ENCODE data around the gene FRMPD1. TPM values are rescaled to one million over a fixed set of nuclear protein-coding genes. Genes with fewer than 3 reads are reported as not detected.
A peak's percentile ranks its signal among the peaks of the same experiment; 100 is the strongest.

The FRMPD1 gene
- total and polyA plus RNA-seq, 2 experiments from 2014 or later: not detected

GRCh38 chr9:37682951-37683350 is 32.2 kb downstream of the FRMPD1 start:
- no peak overlapping the region for H3K4me2 ChIP-seq (ENCODE audit: unreplicated experiment)
- no peaks in the 10 kb centered on the region for H3K79me2 ChIP-seq (ENCODE audit: insufficient read depth)
- peaks cover 45% of the 10 kb centered on the region for H3K27me3 ChIP-seq (replicated peaks; ENCODE audit: insufficient read depth)
- 18 to 34% methylated on average over 3 of the region's 3 CpGs for WGBS, 2 experiments (ENCODE audit: low coverage in 1 of 2, low lambda C conversion rate in 2 of 2, missing lambda C conversion rate in 2 of 2)
- H3K36me3 ChIP-seq (ENCODE audit: low read depth): no peaks in the 10 kb centered on the region
- H3K9me3 ChIP-seq (ENCODE audit: low read depth): no peaks in the 10 kb centered on the region
- no peaks in the 10 kb centered on the region for H4K20me1 ChIP-seq (ENCODE audit: insufficient read depth)
- no peak overlapping the region for H3K9ac ChIP-seq
- H3F3A ChIP-seq (ENCODE audit: insufficient read depth): no peaks in the 10 kb centered on the region
- no peaks in the 10 kb centered on the region for H3K9me2 ChIP-seq (ENCODE audit: insufficient read depth)
- in situ Hi-C loops (cut with MboI): no loop called here
- no peak for TF ChIP-seq EZH2 (IDR thresholded peaks at IDR 0.05; ENCODE audit: insufficient read depth, poor library complexity, severe bottlenecking)
- TF ChIP-seq EZH2phosphoT487 (IDR thresholded peaks at IDR 0.05; ENCODE audit: insufficient read depth, low read depth): no peak
- no peak overlapping the region for H3K4me3 ChIP-seq
- no peak for DNase-seq
- no peak overlapping the region for H2AFZ ChIP-seq
- no peak overlapping the region for H3K27ac ChIP-seq
- no peaks in the 10 kb centered on the region for H3K4me1 ChIP-seq (ENCODE audit: insufficient read depth)

- H3K27ac ChIP-seq: no peak overlapping the region
- no peak overlapping the region for H2AFZ ChIP-seq
- H3K4me2 ChIP-seq (ENCODE audit: unreplicated experiment): no peak overlapping the region
- in situ Hi-C loops (cut with MboI): no loop called here
- no peaks in the 10 kb centered on the region for H3K36me3 ChIP-seq (ENCODE audit: low read depth)
- H3K27me3 ChIP-seq (replicated peaks; ENCODE audit: insufficient read depth): peaks cover 50% of the 10 kb centered on the region
- DNase-seq: no peak
- no peaks in the 10 kb centered on the region for H3F3A ChIP-seq (ENCODE audit: insufficient read depth)
- no peaks in the 10 kb centered on the region for H3K9me2 ChIP-seq (ENCODE audit: insufficient read depth)
- no peak for TF ChIP-seq EZH2 (IDR thresholded peaks at IDR 0.05; ENCODE audit: insufficient read depth, poor library complexity, severe bottlenecking)
- TF ChIP-seq EZH2phosphoT487 (IDR thresholded peaks at IDR 0.05; ENCODE audit: insufficient read depth, low read depth): no peak
- H4K20me1 ChIP-seq (ENCODE audit: insufficient read depth): no peaks in the 10 kb centered on the region
- 59 to 68% methylated on average over 10 of the region's 10 CpGs for WGBS, 2 experiments (ENCODE audit: low coverage in 1 of 2, low lambda C conversion rate in 2 of 2, missing lambda C conversion rate in 2 of 2)
- no peaks in the 10 kb centered on the region for H3K79me2 ChIP-seq (ENCODE audit: insufficient read depth)
- H3K9ac ChIP-seq: no peak overlapping the region
- H3K4me3 ChIP-seq: no peak overlapping the region
- no peaks in the 10 kb centered on the region for H3K4me1 ChIP-seq (ENCODE audit: insufficient read depth)
- no peaks in the 10 kb centered on the region for H3K9me3 ChIP-seq (ENCODE audit: low read depth)
Measured at GRCh38 chr9:37683531-37684371, 33.0 kb downstream of the FRMPD1 start.

GRCh38 chr9:37692622-37693221 is 42.0 kb downstream of the FRMPD1 start:
- Histone ChIP-seq H3F3A (ENCODE audit: insufficient read depth) (no peaks in the 10 kb centered on the region), H3K79me2 (ENCODE audit: insufficient read depth) (no peaks in the 10 kb centered on the region), H3K27me3 (replicated peaks; ENCODE audit: insufficient read depth) (peaks cover 93% of the 10 kb centered on the region), H3K9me3 (ENCODE audit: low read depth) (no peaks in the 10 kb centered on the region), H4K20me1 (ENCODE audit: insufficient read depth) (no peaks in the 10 kb centered on the region), H3K4me2 (ENCODE audit: unreplicated experiment) (no peak overlapping the region), H3K4me3 (no peak overlapping the region), H3K4me1 (ENCODE audit: insufficient read depth) (no peaks in the 10 kb centered on the region), H3K36me3 (ENCODE audit: low read depth) (no peaks in the 10 kb centered on the region), H2AFZ (no peak overlapping the region), H3K9ac (no peak overlapping the region), H3K27ac (no peak overlapping the region), H3K9me2 (ENCODE audit: insufficient read depth) (no peaks in the 10 kb centered on the region)
- DNase-seq: no peak
- TF ChIP-seq EZH2 (IDR thresholded peaks at IDR 0.05; ENCODE audit: insufficient read depth, poor library complexity, severe bottlenecking): no peak
- no peak for TF ChIP-seq EZH2phosphoT487 (IDR thresholded peaks at IDR 0.05; ENCODE audit: insufficient read depth, low read depth)
- WGBS, 2 experiments (ENCODE audit: low coverage in 1 of 2, low lambda C conversion rate in 2 of 2, missing lambda C conversion rate in 2 of 2): 25 to 28% methylated on average over 11 of the region's 11 CpGs
- in situ Hi-C loops (cut with MboI): no loop called here

GRCh38 chr9:37693260-37693659 is 42.5 kb downstream of the FRMPD1 start:
- no peaks in the 10 kb centered on the region for H3K4me1 ChIP-seq (ENCODE audit: insufficient read depth)
- H3K27me3 ChIP-seq (replicated peaks; ENCODE audit: insufficient read depth): peaks cover 96% of the 10 kb centered on the region
- H2AFZ ChIP-seq: no peak overlapping the region
- H3K79me2 ChIP-seq (ENCODE audit: insufficient read depth): no peaks in the 10 kb centered on the region
- no peak overlapping the region for H3K4me2 ChIP-seq (ENCODE audit: unreplicated experiment)
- H3K27ac ChIP-seq: no peak overlapping the region
- no peaks in the 10 kb centered on the region for H4K20me1 ChIP-seq (ENCODE audit: insufficient read depth)
- H3K4me3 ChIP-seq: no peak overlapping the region
- H3K9me3 ChIP-seq (ENCODE audit: low read depth): no peaks in the 10 kb centered on the region
- H3F3A ChIP-seq (ENCODE audit: insufficient read depth): no peaks in the 10 kb centered on the region
- H3K9me2 ChIP-seq (ENCODE audit: insufficient read depth): no peaks in the 10 kb centered on the region
- in situ Hi-C loops (cut with MboI): no loop called here
- WGBS, 2 experiments (ENCODE audit: low coverage in 1 of 2, low lambda C conversion rate in 2 of 2, missing lambda C conversion rate in 2 of 2): 0 to 3% methylated on average over 4 of the region's 4 CpGs
- peak; percentile 35 for DNase-seq
- TF ChIP-seq EZH2 (IDR thresholded peaks at IDR 0.05; ENCODE audit: insufficient read depth, poor library complexity, severe bottlenecking): no peak
- no peak for TF ChIP-seq EZH2phosphoT487 (IDR thresholded peaks at IDR 0.05; ENCODE audit: insufficient read depth, low read depth)
- H3K36me3 ChIP-seq (ENCODE audit: low read depth): no peaks in the 10 kb centered on the region
- H3K9ac ChIP-seq: no peak overlapping the region
